RWPE1 (cell line): ENCODE measurements around the gene DQX1.

Experiments used
- CTCF ChIA-PET: fragments of 350-600 bp; sonication (Branson Sonifier 250); formaldehyde crosslinking; extraction: SDS; loops from one replicate; lab custom pipeline; 2021; lab: Yijun Ruan, JAX
- POLR2A ChIA-PET: fragments of 400-600 bp; formaldehyde crosslinking; extraction: SDS; loops from one replicate; lab custom pipeline; 2020; ENCODE audit warnings: antibody characterized with exemption; ENCODE audit not compliant: low non-redundant PET; lab: Yijun Ruan, JAX
- DNase-seq: peaks from one replicate; pipeline ENCODE4 v3.0.0; 2012; ENCODE audit warnings: low spot score
- H3K27ac ChIP-seq: fragments of 450-650 bp; 2 replicates; pipeline ENCODE4 v1.5.1; 2017
- TF ChIP-seq, protein P1 (sequence below): fragments of 450-650 bp; conservative IDR thresholded peaks from 2 replicates; pipeline ENCODE4 v1.5.1; 2017; ENCODE audit warnings: low read depth, mild to moderate bottlenecking

The DQX1 gene

DNA sequence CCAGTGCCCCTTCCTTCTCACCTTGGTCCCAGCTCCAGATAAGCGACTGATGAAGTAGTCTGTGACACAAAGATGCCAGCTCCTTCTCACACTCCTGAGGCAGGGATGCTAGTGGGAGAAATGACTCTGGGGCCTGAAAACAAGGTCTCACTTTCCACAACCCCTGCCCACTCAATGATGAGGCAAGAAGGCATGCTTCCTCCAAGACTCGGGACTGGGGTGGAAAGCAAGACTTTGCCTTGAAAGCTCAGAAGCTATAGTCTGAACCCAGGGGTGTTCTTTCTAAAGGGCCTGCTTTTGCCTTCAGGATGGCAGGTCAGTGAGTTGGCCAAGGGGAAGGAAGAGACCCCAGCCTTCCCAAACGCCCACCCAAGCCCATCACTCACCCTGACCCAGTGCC is 44.6 kb downstream of the DQX1 start:
- CTCF ChIA-PET = interaction anchor here (1.7 to 3.6 kb wide), 3 partner anchors 8 to 49 kb away, joined by 6 to 41 read pairs (median 7); partner anchors contain the start of genes AUP1 and HTRA2
- POLR2A ChIA-PET = interaction anchor here (0.9 to 1.0 kb wide), 2 partner anchors 9 to 25 kb away, joined by 4 to 7 read pairs; partner anchors contain the start of gene MRPL53
- H3K27ac ChIP-seq = peak overlapping the region; percentile 90
- TF ChIP-seq, protein P1, sequence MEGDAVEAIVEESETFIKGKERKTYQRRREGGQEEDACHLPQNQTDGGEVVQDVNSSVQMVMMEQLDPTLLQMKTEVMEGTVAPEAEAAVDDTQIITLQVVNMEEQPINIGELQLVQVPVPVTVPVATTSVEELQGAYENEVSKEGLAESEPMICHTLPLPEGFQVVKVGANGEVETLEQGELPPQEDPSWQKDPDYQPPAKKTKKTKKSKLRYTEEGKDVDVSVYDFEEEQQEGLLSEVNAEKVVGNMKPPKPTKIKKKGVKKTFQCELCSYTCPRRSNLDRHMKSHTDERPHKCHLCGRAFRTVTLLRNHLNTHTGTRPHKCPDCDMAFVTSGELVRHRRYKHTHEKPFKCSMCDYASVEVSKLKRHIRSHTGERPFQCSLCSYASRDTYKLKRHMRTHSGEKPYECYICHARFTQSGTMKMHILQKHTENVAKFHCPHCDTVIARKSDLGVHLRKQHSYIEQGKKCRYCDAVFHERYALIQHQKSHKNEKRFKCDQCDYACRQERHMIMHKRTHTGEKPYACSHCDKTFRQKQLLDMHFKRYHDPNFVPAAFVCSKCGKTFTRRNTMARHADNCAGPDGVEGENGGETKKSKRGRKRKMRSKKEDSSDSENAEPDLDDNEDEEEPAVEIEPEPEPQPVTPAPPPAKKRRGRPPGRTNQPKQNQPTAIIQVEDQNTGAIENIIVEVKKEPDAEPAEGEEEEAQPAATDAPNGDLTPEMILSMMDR = no peak
- DNase-seq = no peak

DNA sequence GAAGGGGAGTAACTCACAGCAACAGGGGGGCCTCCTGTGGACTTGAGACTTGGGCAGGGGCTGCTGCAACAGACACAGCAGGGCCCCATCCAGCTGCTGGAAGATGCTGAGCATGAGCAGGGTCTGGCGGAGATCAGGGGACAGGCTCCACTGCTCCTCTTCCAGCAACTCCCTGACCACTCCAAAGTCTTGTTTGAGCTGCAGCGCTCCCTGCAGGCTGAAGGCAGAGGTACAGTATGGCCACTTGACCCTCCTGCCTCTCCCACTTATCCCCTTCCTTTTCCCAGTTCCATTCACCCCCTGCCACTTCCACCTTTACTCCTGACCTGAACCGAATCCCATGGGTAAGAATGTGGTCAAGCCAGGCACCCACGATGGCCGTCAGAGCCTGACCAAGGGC is 51.1 kb downstream of the DQX1 start:
- TF ChIP-seq, protein P1 = 0 out of 2 replicates have a peak, but pooled peaks have one; percentile 17
- ChIA-PET POLR2A (no interaction called here), CTCF (interaction anchor here (0.6 to 0.8 kb wide), 2 partner anchors 9 to 12 kb away, joined by 4 read pairs; no protein-coding TSS in a partner anchor)
- no peak for DNase-seq
- H3K27ac ChIP-seq = peak overlapping the region; percentile 97

DNA sequence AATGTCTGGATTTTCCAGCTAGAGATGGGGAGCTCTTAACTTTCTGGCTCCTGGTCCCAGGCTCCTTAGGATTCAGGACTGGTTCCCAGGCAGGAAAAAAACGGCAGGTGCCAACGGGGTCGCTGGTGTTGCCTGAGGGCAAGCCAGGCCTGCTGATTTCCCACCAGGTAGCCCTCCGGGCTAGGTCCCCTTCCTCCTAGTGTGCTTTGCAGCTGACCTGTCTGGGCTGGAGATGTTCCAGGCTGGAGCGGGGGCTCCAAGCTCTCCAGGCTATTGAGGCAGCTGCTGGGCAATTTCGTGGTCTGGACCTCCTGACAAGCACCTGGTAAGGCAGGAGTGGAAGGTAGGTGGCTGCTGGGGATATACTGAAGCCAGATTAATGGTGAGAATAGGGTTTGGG is 51.5 kb downstream of the DQX1 start:
- peak overlapping the region; percentile 97 for H3K27ac ChIP-seq
- POLR2A ChIA-PET = no interaction called here
- TF ChIP-seq, protein P1 = no peak
- DNase-seq = no peak
- CTCF ChIA-PET = interaction anchor here (0.6 kb wide), 1 partner anchor 9 kb away, joined by 4 read pairs; no protein-coding TSS in a partner anchor

DNA sequence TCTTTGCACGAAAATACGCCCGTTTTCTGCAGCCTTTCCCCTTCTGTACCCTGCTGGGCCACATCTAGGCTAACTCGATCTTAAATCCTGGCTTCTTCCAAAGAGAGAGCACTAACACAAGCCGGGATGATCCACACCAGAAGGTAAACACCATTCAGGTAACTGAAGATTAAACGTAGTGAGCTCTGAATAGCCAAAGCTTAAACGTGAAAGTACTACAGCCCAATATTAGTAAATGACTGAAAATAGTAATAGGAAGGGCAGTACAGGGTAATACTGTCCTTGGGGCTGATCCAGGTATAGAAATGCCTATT is 53.1 kb downstream of the DQX1 start:
- ChIA-PET POLR2A (interaction anchor here (0.6 to 1.5 kb wide), 3 partner anchors 8 to 10 kb away, joined by 3 to 7 read pairs (median 3); partner anchors contain the start of genes CCDC142 and TTC31), CTCF (interaction anchor here (1.0 kb wide), 1 partner anchor 10 kb away, joined by 6 read pairs; the partner anchor contains the start of genes CCDC142 and TTC31)
- H3K27ac ChIP-seq = peak overlapping the region; percentile 97
- DNase-seq = no peak
- TF ChIP-seq, protein P1 = no peak

DNA sequence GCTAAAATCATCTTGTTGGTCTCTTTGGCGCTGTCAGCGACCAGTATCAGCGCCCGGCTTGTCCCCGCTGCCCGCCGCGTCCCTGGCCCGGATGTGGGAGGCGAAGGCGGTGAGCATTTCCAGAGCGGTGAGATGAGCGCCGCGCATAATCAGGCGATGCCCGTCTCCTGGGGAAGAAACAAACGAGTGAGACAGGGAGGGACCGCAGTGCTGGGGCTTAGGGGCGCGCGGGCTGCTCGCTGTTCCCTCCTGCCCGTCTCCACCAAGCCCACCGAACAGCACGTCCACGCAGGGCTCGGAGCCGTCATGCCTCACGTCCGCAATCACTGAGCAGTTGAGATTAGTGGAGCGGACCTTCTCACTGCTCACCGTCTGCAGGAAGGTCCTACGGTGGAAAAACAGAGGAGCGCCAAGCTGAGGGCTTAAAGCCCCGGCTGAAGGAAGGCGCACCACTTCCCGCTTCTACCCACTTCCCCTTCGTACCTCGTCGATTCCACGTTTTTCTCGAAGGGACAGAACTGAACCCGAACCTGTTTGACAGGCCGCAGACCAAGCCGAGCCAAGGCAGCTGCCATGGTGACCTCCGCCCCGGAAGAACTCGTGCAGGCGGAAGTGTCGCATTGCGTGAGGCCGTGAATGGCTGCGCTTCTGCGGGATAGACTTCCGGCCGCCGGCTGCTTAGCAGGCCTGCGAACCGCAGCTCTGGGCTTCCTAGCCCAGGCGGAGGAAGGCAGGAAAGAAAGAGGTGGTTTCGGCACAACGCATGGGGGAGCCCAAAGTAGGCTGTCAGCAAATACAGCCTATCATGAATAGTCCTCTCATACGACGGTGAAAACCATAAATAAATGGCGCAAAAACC is 53.7 kb downstream of the DQX1 start, which contains the start of gene MRPL53:
MRPL53 (minus strand) TSS at position 595 of the 859 bp plus-strand sequence; CDS start at position 575, 20 bp downstream.
- peak; percentile 60 for DNase-seq
- POLR2A ChIA-PET = interaction anchor here (0.6 to 1.5 kb wide), 3 partner anchors 8 to 10 kb away, joined by 3 to 7 read pairs (median 3); partner anchors contain the start of genes CCDC142 and TTC31
- CTCF ChIA-PET = interaction anchor here (0.6 to 1.1 kb wide), 3 partner anchors 10 to 34 kb away, joined by 3 to 6 read pairs (median 4); partner anchors contain the start of genes CCDC142 and TTC31
- peak within 1 kb of the TSS; percentile 97 for H3K27ac ChIP-seq
- TF ChIP-seq, protein P1 = no peak
